ENCODE measurements around the gene OVOL1. TPM values are rescaled to one million over a fixed set of nuclear protein-coding genes. Genes with fewer than 3 reads are reported as not detected.

The OVOL1 gene
- total and polyA plus RNA-seq, 2 of the 8 experiments (the other 6 are each of a cell fraction or from before 2014, with no cell fraction given) = 2.6 to 3.4 TPM

DNA sequence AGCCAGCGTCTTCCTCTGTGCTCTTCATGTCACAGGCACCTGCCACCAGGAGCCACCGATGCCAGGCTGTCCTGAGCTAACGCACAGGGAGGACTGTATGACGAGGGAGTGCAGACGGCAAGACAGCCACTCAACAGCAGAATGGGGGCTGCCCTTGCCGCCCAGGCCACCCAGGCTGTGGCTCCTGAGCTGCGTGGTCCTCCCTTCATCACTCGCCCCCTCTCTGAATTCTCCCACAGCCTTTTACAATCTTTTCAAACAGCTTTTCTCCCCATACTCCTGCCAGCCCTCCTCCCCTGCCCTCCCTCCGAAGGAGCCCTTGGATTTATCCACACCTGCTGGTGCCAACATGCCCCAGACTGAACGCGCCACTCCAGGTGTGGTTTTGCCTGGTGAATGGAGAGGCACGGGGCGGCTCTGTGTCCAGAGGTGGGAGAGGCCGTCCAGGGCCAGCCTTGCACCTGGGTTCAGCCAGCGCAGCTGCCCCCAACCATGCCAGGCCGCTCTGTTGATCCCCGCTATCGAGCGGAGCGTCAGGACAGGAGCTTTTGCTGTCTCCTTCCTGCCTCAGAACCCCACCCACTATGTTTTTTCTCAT, 22.0 kb downstream of the OVOL1 start (continued):
- TF ChIP-seq SIX5 (IDR thresholded peaks at IDR 0.05; ENCODE audit: low read depth, low read length) = no peak
- TF ChIP-seq SUZ12 (IDR thresholded peaks at IDR 0.05; ENCODE audit: low read length) = no peak
- no peak for TF ChIP-seq POLR2AphosphoS5 (IDR thresholded peaks at IDR 0.05; ENCODE audit: low read depth, low read length)
- no peak for TF ChIP-seq RFX5 (IDR thresholded peaks at IDR 0.05; ENCODE audit: borderline replicate concordance, low read depth, low read length)
